Measurements from ENCODE around the gene LRFN3.
"Not testable (repeated sequence)": the region's sequence is repeated elsewhere in the genome, so short reads cannot be mapped to it uniquely, and the experiment has no call there.

LRFN3 gene

DNA sequence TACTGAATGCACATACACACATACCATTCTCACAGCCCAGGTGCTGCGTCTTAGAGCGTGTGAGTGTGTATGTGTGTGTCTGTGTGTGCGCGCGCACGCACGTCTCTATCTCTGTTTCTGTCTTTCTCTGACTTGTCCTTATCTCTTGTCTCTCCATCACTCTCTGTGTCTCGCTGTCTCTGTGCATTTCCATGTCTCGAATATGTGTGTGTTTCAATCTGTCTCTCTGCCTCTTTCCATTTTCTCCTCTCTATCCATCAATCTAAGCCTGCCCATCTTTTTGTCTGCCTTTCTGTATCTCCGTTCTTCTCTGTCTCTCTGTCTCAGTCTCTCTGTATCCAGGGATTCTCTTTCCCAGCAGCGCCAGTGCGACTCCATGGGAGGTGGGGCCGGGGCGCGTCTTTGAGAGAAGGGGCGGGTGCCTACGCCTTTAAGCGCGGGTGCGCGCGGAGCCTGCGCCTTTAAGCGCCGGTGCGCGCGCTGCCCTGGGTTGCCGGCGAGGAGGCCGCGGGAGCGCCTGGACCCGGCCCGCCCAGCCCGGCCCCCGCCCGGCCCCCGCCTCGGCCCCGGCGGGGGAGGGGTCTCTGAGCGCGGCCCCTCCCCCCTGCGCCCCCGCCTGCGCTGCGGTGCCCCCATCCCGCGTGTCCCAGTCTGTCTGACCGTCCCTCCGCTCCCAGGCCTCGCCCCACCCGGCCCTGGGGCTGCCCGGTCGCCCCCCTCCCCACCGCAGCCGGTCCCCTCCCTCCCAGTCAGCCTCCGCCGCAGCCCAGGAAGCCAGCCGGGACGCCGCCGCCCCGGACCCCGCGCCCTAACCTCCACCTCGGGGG lies at the start of gene LRFN3:
LRFN3 (plus strand) TSS at position 464 of the 827 bp plus-strand sequence. CDS start 3,052 bp downstream, outside the sequence.
- H3K27ac ChIP-seq = peak within 1 kb of the TSS; percentile 58

DNA sequence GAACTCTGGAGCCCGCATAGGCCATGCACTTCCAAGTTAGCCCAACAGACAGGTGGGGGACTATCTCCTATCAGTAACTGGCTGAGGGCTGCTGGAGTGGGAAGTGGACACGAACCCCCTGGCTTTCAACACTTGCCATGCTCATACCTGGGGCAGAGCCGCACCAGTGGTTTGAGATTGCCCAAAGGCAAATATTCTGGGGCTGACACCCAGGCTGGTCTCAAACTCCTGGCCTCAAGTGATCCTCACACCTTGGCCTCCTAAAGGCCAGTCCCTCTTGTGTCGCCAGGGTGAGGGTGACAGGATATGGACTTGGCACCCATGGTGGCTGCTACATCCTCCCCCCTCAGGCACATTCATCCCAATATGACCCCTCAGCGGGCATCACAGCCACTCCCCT lies 49.0 kb upstream of the LRFN3 start:
- TF ChIP-seq ZFX (IDR thresholded peaks at IDR 0.05) = no peak
- TF ChIP-seq, protein P1, sequence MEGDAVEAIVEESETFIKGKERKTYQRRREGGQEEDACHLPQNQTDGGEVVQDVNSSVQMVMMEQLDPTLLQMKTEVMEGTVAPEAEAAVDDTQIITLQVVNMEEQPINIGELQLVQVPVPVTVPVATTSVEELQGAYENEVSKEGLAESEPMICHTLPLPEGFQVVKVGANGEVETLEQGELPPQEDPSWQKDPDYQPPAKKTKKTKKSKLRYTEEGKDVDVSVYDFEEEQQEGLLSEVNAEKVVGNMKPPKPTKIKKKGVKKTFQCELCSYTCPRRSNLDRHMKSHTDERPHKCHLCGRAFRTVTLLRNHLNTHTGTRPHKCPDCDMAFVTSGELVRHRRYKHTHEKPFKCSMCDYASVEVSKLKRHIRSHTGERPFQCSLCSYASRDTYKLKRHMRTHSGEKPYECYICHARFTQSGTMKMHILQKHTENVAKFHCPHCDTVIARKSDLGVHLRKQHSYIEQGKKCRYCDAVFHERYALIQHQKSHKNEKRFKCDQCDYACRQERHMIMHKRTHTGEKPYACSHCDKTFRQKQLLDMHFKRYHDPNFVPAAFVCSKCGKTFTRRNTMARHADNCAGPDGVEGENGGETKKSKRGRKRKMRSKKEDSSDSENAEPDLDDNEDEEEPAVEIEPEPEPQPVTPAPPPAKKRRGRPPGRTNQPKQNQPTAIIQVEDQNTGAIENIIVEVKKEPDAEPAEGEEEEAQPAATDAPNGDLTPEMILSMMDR (conservative IDR thresholded peaks at IDR 0.05) = no peak
- no peak overlapping the region for H3K27ac ChIP-seq

More for the DNA sequence above, at the start of gene LRFN3:
- TF ChIP-seq, protein P1 (conservative IDR thresholded peaks at IDR 0.05) = no peak
- no peak; the same call in 1 of the 2 replicates for TF ChIP-seq ZFX (IDR thresholded peaks at IDR 0.05)

DNA sequence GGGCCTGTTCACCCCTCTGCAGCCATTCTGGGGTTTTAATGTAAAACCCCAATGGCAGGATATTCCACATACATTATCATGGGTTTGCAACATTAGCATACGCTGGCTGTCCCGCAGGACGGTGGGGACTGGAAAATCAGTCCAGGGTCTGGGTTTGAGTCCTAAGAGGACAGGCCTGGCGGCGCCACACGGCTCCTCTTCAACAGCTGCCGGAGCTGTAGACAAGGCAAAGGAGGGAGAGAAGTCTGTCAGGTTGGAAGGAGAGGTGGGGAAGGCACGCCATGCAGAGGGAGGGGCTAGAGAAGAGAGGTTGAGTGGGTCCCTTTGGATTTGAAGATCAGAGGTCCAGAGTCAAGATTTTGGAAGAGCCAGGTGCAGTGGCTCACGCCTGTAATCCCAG lies 47.8 kb upstream of the LRFN3 start:
- no peak for TF ChIP-seq ZFX (IDR thresholded peaks at IDR 0.05)
- TF ChIP-seq, protein P1 (conservative IDR thresholded peaks at IDR 0.05) = no peak
- H3K27ac ChIP-seq = no peak overlapping the region

DNA sequence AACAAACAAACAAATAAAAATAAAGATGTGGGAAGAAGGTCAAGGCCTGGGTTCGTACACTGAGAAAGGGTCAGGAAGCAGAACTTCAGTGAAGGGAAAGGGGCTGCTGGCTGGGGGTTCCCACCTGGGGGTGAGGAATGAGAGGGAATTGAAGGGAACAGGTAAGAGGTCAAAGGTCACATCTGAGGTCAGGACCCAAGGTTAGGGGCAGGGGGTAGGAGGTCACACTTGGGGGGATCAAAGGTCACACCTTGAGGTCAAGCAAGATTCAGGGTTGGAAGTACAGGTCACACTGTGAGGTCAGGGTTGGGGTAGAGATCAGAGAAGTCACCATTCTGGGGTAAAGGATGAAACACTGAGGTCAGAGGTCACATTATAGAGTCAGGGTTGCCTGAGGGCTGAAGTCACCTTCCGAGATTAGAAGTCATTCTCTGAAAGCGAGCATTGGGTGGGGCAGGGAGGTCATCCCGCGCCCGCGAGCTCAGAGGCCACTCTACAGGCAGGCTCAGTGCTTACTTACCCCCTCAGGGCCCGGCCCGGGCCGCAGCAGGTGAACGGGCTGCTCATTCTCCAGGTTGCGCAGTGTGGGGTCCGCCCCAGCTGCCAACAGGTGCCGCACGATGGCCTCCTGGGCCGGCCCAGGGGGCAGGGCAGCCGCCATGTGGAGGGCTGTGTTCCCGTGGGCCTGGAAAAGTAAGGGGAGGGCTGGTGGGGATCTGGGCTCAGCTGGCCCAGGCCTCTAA lies 46.6 kb upstream of the LRFN3 start:
- TF ChIP-seq, protein P1 (conservative IDR thresholded peaks at IDR 0.05) = no peak
- no peak for TF ChIP-seq ZFX (IDR thresholded peaks at IDR 0.05)
- no peak overlapping the region for H3K27ac ChIP-seq

DNA sequence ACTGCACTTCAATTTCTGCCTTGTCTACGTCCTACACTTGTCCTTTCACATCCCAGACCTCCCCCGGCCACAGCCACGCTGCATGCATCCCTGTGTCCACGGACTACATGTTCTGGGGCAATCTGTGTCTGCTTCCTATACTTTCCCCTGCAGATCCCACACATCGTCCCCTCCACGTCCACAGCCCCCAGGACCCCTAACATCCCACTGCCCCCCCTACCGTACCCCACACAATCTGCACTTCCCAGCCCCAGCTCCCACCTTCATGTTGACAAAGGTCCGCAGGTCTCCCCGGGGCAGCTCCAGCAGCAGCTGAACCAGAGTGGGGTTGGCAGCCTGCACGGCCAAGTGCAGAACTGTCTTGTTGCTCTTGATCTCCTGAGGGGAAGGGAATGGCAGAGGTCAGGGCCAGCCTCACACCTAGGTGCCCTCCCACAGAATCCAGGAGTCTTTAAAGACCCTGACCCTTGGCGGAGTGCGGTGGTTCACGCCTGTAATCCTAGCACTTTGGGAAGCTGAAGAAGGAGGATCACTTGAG lies 46.0 kb upstream of the LRFN3 start:
- TF ChIP-seq, protein P1 (conservative IDR thresholded peaks at IDR 0.05) = no peak
- no peak for TF ChIP-seq ZFX (IDR thresholded peaks at IDR 0.05)
- H3K27ac ChIP-seq = no peak overlapping the region

DNA sequence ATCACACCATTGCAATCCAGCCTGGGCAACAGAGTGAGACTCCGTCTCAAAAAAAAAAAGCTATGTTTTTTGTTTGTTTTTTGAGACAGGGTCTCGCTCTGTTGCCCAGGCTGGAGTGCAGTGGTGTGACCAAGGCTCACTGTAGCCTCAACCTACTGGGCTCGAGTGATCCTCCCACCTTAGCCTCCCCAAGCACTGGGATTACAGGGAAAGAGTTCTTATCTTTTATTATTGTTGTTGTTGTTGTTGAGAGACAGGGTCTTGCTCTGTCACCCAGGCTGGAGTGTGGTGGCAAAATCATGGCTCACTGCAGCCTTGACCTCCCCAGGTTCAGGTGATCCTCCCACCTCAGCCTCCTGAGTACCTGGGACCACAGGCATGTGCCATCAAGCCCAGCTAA lies 44.4 kb upstream of the LRFN3 start:
- not testable (repeated sequence) for H3K27ac ChIP-seq

GRCh38 chr19:35894342-35894741 lies 41.8 kb upstream of the LRFN3 start:
- no peak overlapping the region for H3K27ac ChIP-seq
- TF ChIP-seq ZFX (IDR thresholded peaks at IDR 0.05) = no peak
- TF ChIP-seq, protein P1 (conservative IDR thresholded peaks at IDR 0.05) = no peak

Data from C4-2B (cell line).